CD4-positive, CD25-positive, alpha-beta regulatory T cell (primary cell): Measurements from ENCODE around the gene SLC19A1. TPM values are rescaled to one million over a fixed set of nuclear protein-coding genes. Genes with fewer than 3 reads are reported as not detected.

ENCODE experiments used
- ATAC-seq, 2 donors: fragments of 150-1000 bp; cut with Tn5 transposase; one replicate each; pipeline ENCODE4 v1.10.0; 2021; ENCODE audit warnings: low read depth in 2 of 2, moderate number of reproducible peaks in 2 of 2, moderate library complexity in 1 of 2
- DNase-seq, 3 donors: peaks; one replicate each; pipeline versions ENCODE4 v3.0.0 to v3.0.0-alpha.2; 2012 to 2022; ENCODE audit warnings: mixed read lengths in 1 of 3
- H3K27ac ChIP-seq: one replicate; pipeline ENCODE4 v1.7.0; 2013; ENCODE audit warnings: mild to moderate bottlenecking, low read length; ENCODE audit not compliant: insufficient read depth, poor library complexity, severe bottlenecking
- H3K27me3 ChIP-seq: one replicate; pipeline ENCODE4 v1.7.0; 2013; ENCODE audit warnings: low read length; ENCODE audit not compliant: control insufficient read depth, insufficient read depth
- H3K36me3 ChIP-seq: one replicate; pipeline ENCODE4 v1.7.0; 2013; ENCODE audit warnings: mild to moderate bottlenecking, low read length, moderate library complexity; ENCODE audit not compliant: control insufficient read depth, insufficient read depth
- H3K4me1 ChIP-seq: 2 replicates; pipeline ENCODE4 v1.7.0; 2013; ENCODE audit warnings: mild to moderate bottlenecking, low read length; ENCODE audit not compliant: insufficient read depth, control insufficient read depth, poor library complexity, severe bottlenecking
- H3K4me3 ChIP-seq: one replicate; pipeline ENCODE4 v1.7.0; 2013; ENCODE audit warnings: low read depth, mild to moderate bottlenecking, low read length, moderate library complexity
- H3K9me3 ChIP-seq, 2 experiments: 1 replicate in 1 of 2; 2 replicates in 1 of 2; pipeline ENCODE4 v1.7.0; 2013; ENCODE audit warnings: low read length in 2 of 2, mild to moderate bottlenecking in 1 of 2, moderate library complexity in 1 of 2; ENCODE audit not compliant: control insufficient read depth in 2 of 2
- H3K27ac Mint-ChIP-seq, 3 donors: one replicate each; pipeline ENCODE4 v1.8.0; 2020 to 2022; ENCODE audit warnings: mild to moderate bottlenecking in 3 of 3, mixed read lengths in 3 of 3, moderate library complexity in 2 of 3
- H3K27me3 Mint-ChIP-seq: one replicate; pipeline ENCODE4 v1.8.0; 2022; ENCODE audit warnings: mild to moderate bottlenecking, mixed read lengths
- H3K36me3 Mint-ChIP-seq: one replicate; pipeline ENCODE4 v1.8.0; 2020; ENCODE audit warnings: mixed read lengths
- H3K4me1 Mint-ChIP-seq, 4 donors: one replicate each; pipeline ENCODE4 v1.8.0; 2020 to 2022; ENCODE audit warnings: mixed read lengths in 4 of 4, mild to moderate bottlenecking in 1 of 4
- H3K4me3 Mint-ChIP-seq, 4 donors: one replicate each; pipeline ENCODE4 v1.8.0; 2020 to 2022; ENCODE audit warnings: mild to moderate bottlenecking in 4 of 4, mixed read lengths in 4 of 4, moderate library complexity in 3 of 4
- H3K9me3 Mint-ChIP-seq, 7 donors: one replicate each; pipeline ENCODE4 v1.8.0; 2020 to 2022; ENCODE audit warnings: mixed read lengths in 7 of 7, mild to moderate bottlenecking in 3 of 7, moderate library complexity in 2 of 7
- polyA plus RNA-seq, 4 donors: library from polyadenylated mRNA; unstranded; fragments of 300-500 nt; fragmentation: Illumina TruSeq; gene quantifications; one replicate each; pipeline ENCODE4 v1.2.3, GENCODE V29; 2021
- total RNA-seq: library from RNA; stranded (reverse); gene quantifications from one replicate; pipeline ENCODE4 v1.2.3, GENCODE V29; 2022

Gene SLC19A1
- total and polyA plus RNA-seq, 5 donors from 2014 or later, result 4.7 to 10.8 (median 5.3) TPM

GRCh38 chr21:45453308-45453950 lies 88.8 kb downstream of the SLC19A1 start:
- H3K4me1 ChIP-seq, result no peaks in the 10 kb centered on the region
- H3K36me3 ChIP-seq, result no peaks in the 10 kb centered on the region
- H3K27me3 ChIP-seq, result no peaks in the 10 kb centered on the region
- Mint-ChIP-seq H3K4me3 (no peak overlapping the region), H3K27me3 (no peaks in the 10 kb centered on the region), H3K9me3 (peaks cover 0 to 1% (median 0%) of the 10 kb centered on the region in 7 donors), H3K4me1 (peaks cover 0 to 4% (median 2%) of the 10 kb centered on the region in 4 donors), H3K27ac (peak overlapping the region in 1 of 3 donors; percentile 31), H3K36me3 (no peaks in the 10 kb centered on the region)
- DNase-seq (no peak), ATAC-seq (no peak)
- H3K9me3 ChIP-seq, result no peaks in the 10 kb centered on the region
- H3K4me3 ChIP-seq, result no peak overlapping the region
- no peak overlapping the region for H3K27ac ChIP-seq

DNA sequence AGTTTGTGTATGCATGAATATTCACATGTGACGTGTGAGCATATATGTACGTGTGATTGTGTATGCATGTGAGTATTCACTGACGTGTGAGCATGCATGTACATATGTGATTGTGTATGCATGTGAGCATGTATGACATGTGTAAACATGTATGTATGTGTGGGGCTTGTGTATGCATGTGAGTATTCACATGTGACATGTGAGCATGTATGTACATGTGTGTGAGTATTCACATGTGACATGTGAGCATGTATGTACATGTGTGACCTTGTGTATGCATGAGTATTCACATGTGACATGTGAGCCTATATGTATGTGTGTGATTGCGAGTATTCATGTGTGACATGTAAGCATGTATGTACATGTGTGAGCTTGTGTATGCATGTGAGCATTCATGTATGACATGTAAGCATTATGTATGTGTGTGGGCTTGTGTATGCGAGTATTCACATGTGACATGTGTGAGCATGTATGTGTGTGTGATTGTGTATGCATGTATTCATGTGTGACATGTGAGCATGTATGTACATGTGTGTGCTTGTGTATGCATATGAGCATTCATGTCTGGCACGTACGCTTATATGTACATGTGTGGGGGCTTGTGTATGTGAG lies 89.4 kb downstream of the SLC19A1 start:
- Mint-ChIP-seq H3K36me3 (no peaks in the 10 kb centered on the region), H3K4me1 (peaks cover 0 to 4% (median 2%) of the 10 kb centered on the region in 4 donors), H3K27ac (peak overlapping the region in 1 of 3 donors; percentile 31), H3K9me3 (peaks cover 0 to 1% (median 0%) of the 10 kb centered on the region in 7 donors), H3K4me3 (no peak overlapping the region), H3K27me3 (no peaks in the 10 kb centered on the region)
- no peaks in the 10 kb centered on the region for H3K9me3 ChIP-seq
- H3K4me1 ChIP-seq, result no peaks in the 10 kb centered on the region
- H3K36me3 ChIP-seq, result no peaks in the 10 kb centered on the region
- ATAC-seq, result no peak
- no peaks in the 10 kb centered on the region for H3K27me3 ChIP-seq
- DNase-seq, result no peak
- no peak overlapping the region for H3K4me3 ChIP-seq
- H3K27ac ChIP-seq, result no peak overlapping the region

GRCh38 chr21:45451771-45452182 lies 90.5 kb downstream of the SLC19A1 start:
- H3K4me1 Mint-ChIP-seq, result peaks cover 0 to 4% (median 2%) of the 10 kb centered on the region in 4 donors
- H3K4me3 Mint-ChIP-seq, result no peak overlapping the region
- H3K27me3 Mint-ChIP-seq, result no peaks in the 10 kb centered on the region
- Histone ChIP-seq H3K27me3 (no peaks in the 10 kb centered on the region), H3K27ac (no peak overlapping the region), H3K36me3 (no peaks in the 10 kb centered on the region), H3K4me3 (no peak overlapping the region), H3K4me1 (no peaks in the 10 kb centered on the region), H3K9me3 (peaks cover 0 to 1% of the 10 kb centered on the region in 2 experiments)
- H3K9me3 Mint-ChIP-seq, result peaks cover 0 to 1% (median 0%) of the 10 kb centered on the region in 7 donors
- peak overlapping the region in 1 of 3 donors; percentile 48 for H3K27ac Mint-ChIP-seq
- DNase-seq (no peak), ATAC-seq (no peak)
- no peaks in the 10 kb centered on the region for H3K36me3 Mint-ChIP-seq

- Histone ChIP-seq H3K9me3 (peaks cover 0 to 3% of the 10 kb centered on the region in 2 experiments), H3K27me3 (no peaks in the 10 kb centered on the region), H3K36me3 (no peaks in the 10 kb centered on the region), H3K27ac (no peak overlapping the region), H3K4me1 (no peaks in the 10 kb centered on the region), H3K4me3 (no peak overlapping the region)
- Mint-ChIP-seq H3K4me3 (no peak overlapping the region), H3K27ac (no peak overlapping the region), H3K27me3 (no peaks in the 10 kb centered on the region), H3K9me3 (peaks cover 0 to 6% (median 0%) of the 10 kb centered on the region in 7 donors), H3K4me1 (peaks cover 0 to 4% (median 2%) of the 10 kb centered on the region in 4 donors), H3K36me3 (no peaks in the 10 kb centered on the region)
- ATAC-seq (no peak), DNase-seq (no peak)
Measured at GRCh38 chr21:45451091-45451740, 91.0 kb downstream of the SLC19A1 start.

DNA sequence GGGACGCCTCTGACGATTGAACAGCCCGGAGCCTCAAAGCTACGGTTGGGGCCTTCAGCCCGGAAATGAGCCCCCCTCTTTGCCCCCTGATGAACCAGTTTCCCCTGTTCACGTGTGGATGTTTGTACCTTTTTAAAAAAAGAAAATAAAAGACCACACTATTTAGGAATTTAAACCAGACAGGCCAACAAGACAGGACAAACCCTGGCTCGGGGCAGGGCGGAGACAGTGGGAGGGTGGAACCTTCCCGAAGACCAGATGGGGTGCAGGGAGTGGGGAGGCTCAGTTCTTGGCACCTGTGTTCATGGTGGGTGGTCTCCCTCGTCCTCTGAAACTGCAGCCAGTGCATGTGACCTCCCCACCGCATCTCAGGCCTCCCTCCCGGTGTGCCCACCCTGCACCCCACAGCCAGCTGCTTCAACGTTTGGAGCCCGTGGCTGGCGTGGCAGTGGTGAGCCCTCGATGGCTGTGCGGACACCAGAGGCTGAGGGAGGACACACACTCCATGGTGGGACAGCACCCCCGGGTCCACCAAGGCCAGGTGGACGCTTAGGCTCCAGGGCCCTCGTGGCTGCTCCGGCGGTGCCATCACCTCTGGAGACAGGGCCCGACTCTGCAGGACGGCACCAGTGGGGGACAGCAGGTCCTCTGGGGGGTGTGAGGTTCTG lies 91.7 kb downstream of the SLC19A1 start:
- H3K27ac Mint-ChIP-seq, result no peak overlapping the region
- peaks cover 0 to 8% (median 0%) of the 10 kb centered on the region in 7 donors for H3K9me3 Mint-ChIP-seq
- no peaks in the 10 kb centered on the region for H3K36me3 ChIP-seq
- H3K9me3 ChIP-seq, result peaks cover 0 to 3% of the 10 kb centered on the region in 2 experiments
- DNase-seq (no peak), ATAC-seq (no peak)
- no peak overlapping the region for H3K27ac ChIP-seq
- no peak overlapping the region for H3K4me3 ChIP-seq
- no peaks in the 10 kb centered on the region for H3K4me1 ChIP-seq
- H3K27me3 ChIP-seq, result no peaks in the 10 kb centered on the region
- no peaks in the 10 kb centered on the region for H3K27me3 Mint-ChIP-seq
- H3K4me1 Mint-ChIP-seq, result peaks cover 0 to 5% (median 2%) of the 10 kb centered on the region in 4 donors
- no peak overlapping the region for H3K4me3 Mint-ChIP-seq
- H3K36me3 Mint-ChIP-seq, result no peaks in the 10 kb centered on the region

GRCh38 chr21:45449658-45450422 lies 92.4 kb downstream of the SLC19A1 start:
- Mint-ChIP-seq H3K4me3 (no peak overlapping the region), H3K9me3 (peaks cover 0 to 8% (median 0%) of the 10 kb centered on the region in 7 donors), H3K27ac (no peak overlapping the region)

More at GRCh38 chr21:45449658-45450422, 92.4 kb downstream of the SLC19A1 start:
- no peaks in the 10 kb centered on the region for H3K36me3 ChIP-seq
- no peak overlapping the region for H3K27ac ChIP-seq
- H3K4me1 ChIP-seq, result no peaks in the 10 kb centered on the region
- H3K36me3 Mint-ChIP-seq, result no peaks in the 10 kb centered on the region
- no peak overlapping the region for H3K4me3 ChIP-seq
- no peak for ATAC-seq
- H3K4me1 Mint-ChIP-seq, result peaks cover 0 to 5% (median 2%) of the 10 kb centered on the region in 4 donors
- H3K27me3 ChIP-seq, result no peaks in the 10 kb centered on the region
- no peaks in the 10 kb centered on the region for H3K27me3 Mint-ChIP-seq
- H3K9me3 ChIP-seq, result peaks cover 0 to 3% of the 10 kb centered on the region in 2 experiments
- DNase-seq, result no peak
